Neural progenitor cell (in vitro differentiated cells): ENCODE measurements around the gene SCAMP4. TPM values are rescaled to one million over a fixed set of nuclear protein-coding genes. Genes with fewer than 3 reads are reported as not detected.

Experiments used
- DNase-seq: peaks from one replicate; pipeline ENCODE4 v3.0.0-alpha.2; 2016; ENCODE audit warnings: low spot score
- H2AFZ ChIP-seq: fragments of 200-600 bp; sonication (generic); replicated peaks from 2 replicates; pipeline ENCODE4 v1.6.1; 2016; ENCODE audit warnings: antibody characterized with exemption
- H3F3A ChIP-seq: fragments of 200-600 bp; sonication (generic); 2 replicates; pipeline ENCODE4 v1.6.1; 2016; ENCODE audit warnings: antibody characterized with exemption, low read depth
- H3K27ac ChIP-seq: fragments of 200-600 bp; sonication (generic); 2 replicates; pipeline ENCODE4 v1.5.1; 2016; ENCODE audit warnings: mild to moderate bottlenecking
- H3K27me3 ChIP-seq: fragments of 200-600 bp; sonication (generic); 2 replicates; pipeline ENCODE4 v1.6.1; 2016; ENCODE audit warnings: mild to moderate bottlenecking, moderate library complexity
- H3K36me3 ChIP-seq: fragments of 200-600 bp; sonication (generic); 2 replicates; pipeline ENCODE4 v1.5.1; 2016
- H3K4me1 ChIP-seq: fragments of 200-600 bp; sonication (generic); 2 replicates; pipeline ENCODE4 v1.6.1; 2016; ENCODE audit warnings: mixed run types
- H3K4me2 ChIP-seq: fragments of 200-600 bp; sonication (generic); 2 replicates; pipeline ENCODE4 v1.6.1; 2016
- H3K4me3 ChIP-seq: fragments of 200-600 bp; sonication (generic); 2 replicates; pipeline ENCODE4 v1.5.1; 2016
- H3K79me2 ChIP-seq: fragments of 200-600 bp; sonication (generic); 2 replicates; pipeline ENCODE4 v1.6.1; 2016; ENCODE audit warnings: low read depth
- H3K9ac ChIP-seq: fragments of 200-600 bp; sonication (generic); 2 replicates; pipeline ENCODE4 v1.6.1; 2016
- H3K9me3 ChIP-seq: fragments of 200-600 bp; sonication (generic); 2 replicates; pipeline ENCODE4 v1.5.1; 2016; ENCODE audit warnings: low read depth
- H4K20me1 ChIP-seq: fragments of 200-600 bp; sonication (generic); 2 replicates; pipeline ENCODE4 v1.6.1; 2016; ENCODE audit warnings: low read depth
- H3K27ac Mint-ChIP-seq: 3 replicates; pipeline ENCODE4 v1.8.0; 2021; ENCODE audit warnings: mixed read lengths
- H3K27me3 Mint-ChIP-seq: 2 replicates; pipeline ENCODE4 v1.8.0; 2022; ENCODE audit warnings: low read depth, mild to moderate bottlenecking, inconsistent platforms, moderate library complexity, mixed read lengths; ENCODE audit not compliant: insufficient read depth
- H3K36me3 Mint-ChIP-seq: 3 replicates; pipeline ENCODE4 v1.8.0; 2021; ENCODE audit warnings: mixed read lengths
- H3K4me1 Mint-ChIP-seq: 3 replicates; pipeline ENCODE4 v1.8.0; 2021; ENCODE audit warnings: mixed read lengths
- H3K4me3 Mint-ChIP-seq: 3 replicates; pipeline ENCODE4 v1.8.0; 2021; ENCODE audit warnings: mild to moderate bottlenecking, moderate library complexity, mixed read lengths
- H3K9me3 Mint-ChIP-seq: 3 replicates; pipeline ENCODE4 v1.8.0; 2020; ENCODE audit warnings: mixed read lengths
- EZH2 ChIP-seq: fragments of 200-600 bp; sonication (generic); IDR thresholded peaks from 2 replicates; pipeline ENCODE4 v1.6.1; 2017; ENCODE audit warnings: antibody characterized with exemption, mild to moderate bottlenecking, moderate library complexity
- EZH2phosphoT487 ChIP-seq: fragments of 200-600 bp; sonication (generic); IDR thresholded peaks from 2 replicates; pipeline ENCODE4 v1.6.1; 2017; ENCODE audit warnings: antibody characterized with exemption
- total RNA-seq: library from RNA; depleted of rRNA; stranded (reverse); fragments of >200 nt; gene quantifications from 2 replicates; pipeline ENCODE4 v1.2.3, GENCODE V29; 2015; ENCODE audit warnings: low replicate concordance
- TF ChIP-seq, protein P1 (sequence below): fragments of 200-600 bp; sonication (generic); IDR thresholded peaks from 2 replicates; pipeline ENCODE4 v1.5.1; 2017; ENCODE audit warnings: antibody characterized with exemption, mild to moderate bottlenecking

Gene SCAMP4
- total RNA-seq, 1 donor from 2014 or later: 11.5 TPM

GRCh38 chr19:1974381-1975161, 69.4 kb downstream of the SCAMP4 start:
- H3K36me3 ChIP-seq: no peaks in the 10 kb centered on the region
- H4K20me1 ChIP-seq: peaks cover 77% of the 10 kb centered on the region
- no peak overlapping the region for H3K9ac ChIP-seq
- no peaks in the 10 kb centered on the region for H3K4me1 Mint-ChIP-seq
- no peak overlapping the region for H3K4me3 Mint-ChIP-seq
- TF ChIP-seq EZH2phosphoT487 (no peak), EZH2 (no peak)
- TF ChIP-seq, protein P1, sequence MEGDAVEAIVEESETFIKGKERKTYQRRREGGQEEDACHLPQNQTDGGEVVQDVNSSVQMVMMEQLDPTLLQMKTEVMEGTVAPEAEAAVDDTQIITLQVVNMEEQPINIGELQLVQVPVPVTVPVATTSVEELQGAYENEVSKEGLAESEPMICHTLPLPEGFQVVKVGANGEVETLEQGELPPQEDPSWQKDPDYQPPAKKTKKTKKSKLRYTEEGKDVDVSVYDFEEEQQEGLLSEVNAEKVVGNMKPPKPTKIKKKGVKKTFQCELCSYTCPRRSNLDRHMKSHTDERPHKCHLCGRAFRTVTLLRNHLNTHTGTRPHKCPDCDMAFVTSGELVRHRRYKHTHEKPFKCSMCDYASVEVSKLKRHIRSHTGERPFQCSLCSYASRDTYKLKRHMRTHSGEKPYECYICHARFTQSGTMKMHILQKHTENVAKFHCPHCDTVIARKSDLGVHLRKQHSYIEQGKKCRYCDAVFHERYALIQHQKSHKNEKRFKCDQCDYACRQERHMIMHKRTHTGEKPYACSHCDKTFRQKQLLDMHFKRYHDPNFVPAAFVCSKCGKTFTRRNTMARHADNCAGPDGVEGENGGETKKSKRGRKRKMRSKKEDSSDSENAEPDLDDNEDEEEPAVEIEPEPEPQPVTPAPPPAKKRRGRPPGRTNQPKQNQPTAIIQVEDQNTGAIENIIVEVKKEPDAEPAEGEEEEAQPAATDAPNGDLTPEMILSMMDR: no peak
- H3K27me3 ChIP-seq: no peaks in the 10 kb centered on the region
- no peaks in the 10 kb centered on the region for H3K4me1 ChIP-seq
- peaks cover 14% of the 10 kb centered on the region for H3K36me3 Mint-ChIP-seq
- no peak overlapping the region for H3K4me3 ChIP-seq
- no peaks in the 10 kb centered on the region for H3K9me3 Mint-ChIP-seq
- H3F3A ChIP-seq: no peaks in the 10 kb centered on the region
- no peak overlapping the region for H3K27ac ChIP-seq
- no peak overlapping the region for H3K4me2 ChIP-seq
- DNase-seq: no peak
- no peak overlapping the region for H2AFZ ChIP-seq
- peaks cover 65% of the 10 kb centered on the region for H3K79me2 ChIP-seq
- H3K27ac Mint-ChIP-seq: no peak overlapping the region
- H3K27me3 Mint-ChIP-seq: peaks cover 2% of the 10 kb centered on the region
- no peaks in the 10 kb centered on the region for H3K9me3 ChIP-seq

GRCh38 chr19:1975162-1975480, 69.9 kb downstream of the SCAMP4 start:
- Mint-ChIP-seq H3K36me3 (peaks cover 14% of the 10 kb centered on the region), H3K4me3 (no peak overlapping the region), H3K27ac (no peak overlapping the region), H3K27me3 (peaks cover 2% of the 10 kb centered on the region), H3K4me1 (no peaks in the 10 kb centered on the region), H3K9me3 (no peaks in the 10 kb centered on the region)
- Histone ChIP-seq H3K27me3 (no peaks in the 10 kb centered on the region), H3K9me3 (no peaks in the 10 kb centered on the region), H3K4me2 (no peak overlapping the region), H3K4me1 (no peaks in the 10 kb centered on the region), H4K20me1 (peaks cover 71% of the 10 kb centered on the region), H3K36me3 (no peaks in the 10 kb centered on the region), H3K4me3 (no peak overlapping the region), H3K79me2 (peaks cover 63% of the 10 kb centered on the region), H3K27ac (no peak overlapping the region), H3F3A (no peaks in the 10 kb centered on the region), H3K9ac (no peak overlapping the region), H2AFZ (no peak overlapping the region)
- TF ChIP-seq EZH2: no peak
- TF ChIP-seq, protein P1: no peak
- TF ChIP-seq EZH2phosphoT487: no peak
- no peak for DNase-seq

Other genes with a start within 250 kb of the SCAMP4 start
- 0.09 TPM in 1 of 2 replicates, not detected in the other for gene ONECUT3, start 151.9 kb upstream of the SCAMP4 start, total RNA-seq
- 0.06 and 1.5 TPM in 2 replicates for gene ATP8B3, start 93.1 kb upstream of the SCAMP4 start, total RNA-seq
- gene REXO1, start 56.9 kb upstream of the SCAMP4 start, total RNA-seq: 12.8 and 38.7 TPM in 2 replicates
- gene KLF16, start 41.8 kb upstream of the SCAMP4 start, total RNA-seq: 1.0 and 4.8 TPM in 2 replicates
- 20.2 and 87.0 TPM in 2 replicates for gene ABHD17A, start 19.9 kb upstream of the SCAMP4 start, total RNA-seq
- gene ADAT3, start within 50 bp of the SCAMP4 start, total RNA-seq: 2.4 and 6.5 TPM in 2 replicates
- 49.6 and 161 TPM in 2 replicates for gene CSNK1G2, start 35.8 kb downstream of the SCAMP4 start, total RNA-seq
- 48.8 and 148 TPM in 2 replicates for gene BTBD2, start 110.3 kb downstream of the SCAMP4 start, total RNA-seq
- gene MKNK2, start 145.8 kb downstream of the SCAMP4 start, total RNA-seq: 46.0 and 106 TPM in 2 replicates
- 6.0 and 15.9 TPM in 2 replicates for gene MOB3A, start 190.9 kb downstream of the SCAMP4 start, total RNA-seq
- 3.7 TPM in 1 of 2 replicates, not detected in the other for gene IZUMO4, start 191.5 kb downstream of the SCAMP4 start, total RNA-seq
- gene AP3D1, start 246.2 kb downstream of the SCAMP4 start, total RNA-seq: 50.9 and 93.7 TPM in 2 replicates